ENCODE measurements around the gene MMP1. TPM values are rescaled to one million over a fixed set of nuclear protein-coding genes. Genes with fewer than 3 reads are reported as not detected.

Gene MMP1
- not detected for total RNA-seq

- no peaks in the 10 kb centered on the region for H3K27me3 ChIP-seq
- H3K27ac ChIP-seq, result no peak within 1 kb of the TSS
- H3K36me3 ChIP-seq, result no peaks in the 10 kb centered on the region
- TF ChIP-seq POLR2A (IDR thresholded peaks at IDR 0.05) (no peak), POLR2AphosphoS5 (IDR thresholded peaks at IDR 0.05) (no peak), CTCF (IDR thresholded peaks at IDR 0.05) (no peak)
- no peak for DNase-seq (ENCODE audit: low spot score in 2 of 2)
- intact Hi-C loops (cut with DNase I; ENCODE audit: low total_unique reads), result no loop called here
- no peaks in the 10 kb centered on the region for H3K9me3 ChIP-seq
- H3K4me1 ChIP-seq, result no peaks in the 10 kb centered on the region
- H3K4me3 ChIP-seq, result no peak within 1 kb of the TSS
Measured at GRCh38 chr11:102798012-102798746, at the start of gene MMP1. Gene MMP1, minus strand, starts transcription at chr11:102798160. Its CDS starts 68 bp downstream, at chr11:102798092.

GRCh38 chr11:102846292-102846691 lies 48.3 kb upstream of the MMP1 start:
- intact Hi-C loops (cut with DNase I; ENCODE audit: low total_unique reads), result no loop called here
- no peaks in the 10 kb centered on the region for H3K4me1 ChIP-seq
- no peak overlapping the region for H3K27ac ChIP-seq
- no peak for DNase-seq (ENCODE audit: low spot score in 2 of 2)
- H3K27me3 ChIP-seq, result no peaks in the 10 kb centered on the region
- no peaks in the 10 kb centered on the region for H3K9me3 ChIP-seq
- TF ChIP-seq POLR2AphosphoS5 (IDR thresholded peaks at IDR 0.05), result no peak
- no peak for TF ChIP-seq POLR2A (IDR thresholded peaks at IDR 0.05)
- no peak for TF ChIP-seq CTCF (IDR thresholded peaks at IDR 0.05)
- H3K36me3 ChIP-seq, result no peaks in the 10 kb centered on the region
- H3K4me3 ChIP-seq, result no peak overlapping the region

GRCh38 chr11:102843489-102843888 lies 45.5 kb upstream of the MMP1 start, which contains the start of gene MMP3:
Gene MMP3, minus strand, starts transcription at chr11:102843609. Its CDS starts 63 bp downstream, at chr11:102843546.
- Histone ChIP-seq H3K27me3 (no peaks in the 10 kb centered on the region), H3K4me1 (no peaks in the 10 kb centered on the region), H3K27ac (no peak within 1 kb of the TSS), H3K4me3 (no peak within 1 kb of the TSS), H3K9me3 (no peaks in the 10 kb centered on the region), H3K36me3 (no peaks in the 10 kb centered on the region)
- TF ChIP-seq POLR2A (IDR thresholded peaks at IDR 0.05), result no peak
- no peak for TF ChIP-seq POLR2AphosphoS5 (IDR thresholded peaks at IDR 0.05)
- no peak for TF ChIP-seq CTCF (IDR thresholded peaks at IDR 0.05)
- intact Hi-C loops (cut with DNase I; ENCODE audit: low total_unique reads), result no loop called here
- no peak for DNase-seq (ENCODE audit: low spot score in 2 of 2)

GRCh38 chr11:102842930-102843329 lies 45.0 kb upstream of the MMP1 start:
- H3K4me3 ChIP-seq, result no peak overlapping the region
- no peaks in the 10 kb centered on the region for H3K36me3 ChIP-seq
- DNase-seq (ENCODE audit: low spot score in 2 of 2), result no peak
- intact Hi-C loops (cut with DNase I; ENCODE audit: low total_unique reads), result no loop called here
- H3K4me1 ChIP-seq, result no peaks in the 10 kb centered on the region
- H3K9me3 ChIP-seq, result no peaks in the 10 kb centered on the region
- TF ChIP-seq POLR2A (IDR thresholded peaks at IDR 0.05), result no peak
- TF ChIP-seq CTCF (IDR thresholded peaks at IDR 0.05), result no peak
- TF ChIP-seq POLR2AphosphoS5 (IDR thresholded peaks at IDR 0.05), result no peak
- H3K27ac ChIP-seq, result no peak overlapping the region
- no peaks in the 10 kb centered on the region for H3K27me3 ChIP-seq

GRCh38 chr11:102840018-102840417 lies 42.1 kb upstream of the MMP1 start:
- H3K9me3 ChIP-seq, result no peaks in the 10 kb centered on the region
- no peaks in the 10 kb centered on the region for H3K4me1 ChIP-seq
- no peaks in the 10 kb centered on the region for H3K27me3 ChIP-seq
- no peak for DNase-seq (ENCODE audit: low spot score in 2 of 2)
- intact Hi-C loops (cut with DNase I; ENCODE audit: low total_unique reads), result no loop called here
- no peak overlapping the region for H3K4me3 ChIP-seq
- no peak for TF ChIP-seq POLR2A (IDR thresholded peaks at IDR 0.05)
- no peak for TF ChIP-seq CTCF (IDR thresholded peaks at IDR 0.05)
- no peak for TF ChIP-seq POLR2AphosphoS5 (IDR thresholded peaks at IDR 0.05)
- no peaks in the 10 kb centered on the region for H3K36me3 ChIP-seq
- H3K27ac ChIP-seq, result no peak overlapping the region

Measured in breast epithelium (tissue), 4 donors.